ENCODE measurements around the gene NKTR.

The NKTR gene

GRCh38 chr3:42697289-42698051 is 97.0 kb downstream of the NKTR start:
- no peak for DNase-seq

Data from NCI-H2081 (cell line).